HEK293 (cell line): Measurements from ENCODE around the gene SH3D19.

Experiments used
- BCL11A ChIP-seq: fragments of 450-650 bp; formaldehyde crosslinking; IDR thresholded peaks from 2 replicates; pipeline ENCODE4 v1.5.1; 2016; ENCODE audit warnings: low read depth, missing biosample characterization, missing genetic modification characterization
- ZNF354C ChIP-seq: fragments of 450-650 bp; formaldehyde crosslinking; IDR thresholded peaks from 2 replicates; pipeline ENCODE4 v1.5.1; 2016; ENCODE audit warnings: missing biosample characterization, missing genetic modification characterization, low read depth, borderline replicate concordance
- TF ChIP-seq, protein P1 (sequence below): fragments of 450-650 bp; formaldehyde crosslinking; IDR thresholded peaks from 2 replicates; pipeline ENCODE4 v1.5.1; 2016; ENCODE audit warnings: missing biosample characterization, missing genetic modification characterization
- TF ChIP-seq, protein P2 (sequence below): fragments of 450-650 bp; formaldehyde crosslinking; IDR thresholded peaks from 2 replicates; pipeline ENCODE4 v1.5.1; 2016; ENCODE audit warnings: missing biosample characterization, missing genetic modification characterization

DNA sequence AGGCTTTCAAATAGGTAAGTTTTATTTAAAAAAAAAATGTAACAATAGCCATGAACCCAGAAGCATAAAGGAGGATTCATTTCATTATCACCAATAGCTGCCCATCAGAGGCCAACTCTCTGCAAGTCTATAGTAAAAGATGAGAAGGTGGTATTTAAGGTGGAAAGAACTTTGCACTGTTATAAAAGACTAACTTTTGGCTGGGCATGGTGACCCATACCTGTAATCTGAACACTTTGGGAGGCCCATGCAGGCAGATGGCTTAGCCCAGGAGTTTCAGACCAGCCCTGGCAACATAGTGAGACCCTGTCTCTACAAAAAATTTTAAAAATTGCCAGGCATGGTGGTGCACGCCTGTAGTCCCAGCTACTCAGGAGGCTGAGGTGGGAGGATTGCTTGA lies 182.6 kb downstream of the SH3D19 start:
- TF ChIP-seq ZNF354C (no peak), BCL11A (no peak)
- TF ChIP-seq, protein P1, sequence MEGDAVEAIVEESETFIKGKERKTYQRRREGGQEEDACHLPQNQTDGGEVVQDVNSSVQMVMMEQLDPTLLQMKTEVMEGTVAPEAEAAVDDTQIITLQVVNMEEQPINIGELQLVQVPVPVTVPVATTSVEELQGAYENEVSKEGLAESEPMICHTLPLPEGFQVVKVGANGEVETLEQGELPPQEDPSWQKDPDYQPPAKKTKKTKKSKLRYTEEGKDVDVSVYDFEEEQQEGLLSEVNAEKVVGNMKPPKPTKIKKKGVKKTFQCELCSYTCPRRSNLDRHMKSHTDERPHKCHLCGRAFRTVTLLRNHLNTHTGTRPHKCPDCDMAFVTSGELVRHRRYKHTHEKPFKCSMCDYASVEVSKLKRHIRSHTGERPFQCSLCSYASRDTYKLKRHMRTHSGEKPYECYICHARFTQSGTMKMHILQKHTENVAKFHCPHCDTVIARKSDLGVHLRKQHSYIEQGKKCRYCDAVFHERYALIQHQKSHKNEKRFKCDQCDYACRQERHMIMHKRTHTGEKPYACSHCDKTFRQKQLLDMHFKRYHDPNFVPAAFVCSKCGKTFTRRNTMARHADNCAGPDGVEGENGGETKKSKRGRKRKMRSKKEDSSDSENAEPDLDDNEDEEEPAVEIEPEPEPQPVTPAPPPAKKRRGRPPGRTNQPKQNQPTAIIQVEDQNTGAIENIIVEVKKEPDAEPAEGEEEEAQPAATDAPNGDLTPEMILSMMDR (tag by site-specific recombination) = no peak
- TF ChIP-seq, protein P2, sequence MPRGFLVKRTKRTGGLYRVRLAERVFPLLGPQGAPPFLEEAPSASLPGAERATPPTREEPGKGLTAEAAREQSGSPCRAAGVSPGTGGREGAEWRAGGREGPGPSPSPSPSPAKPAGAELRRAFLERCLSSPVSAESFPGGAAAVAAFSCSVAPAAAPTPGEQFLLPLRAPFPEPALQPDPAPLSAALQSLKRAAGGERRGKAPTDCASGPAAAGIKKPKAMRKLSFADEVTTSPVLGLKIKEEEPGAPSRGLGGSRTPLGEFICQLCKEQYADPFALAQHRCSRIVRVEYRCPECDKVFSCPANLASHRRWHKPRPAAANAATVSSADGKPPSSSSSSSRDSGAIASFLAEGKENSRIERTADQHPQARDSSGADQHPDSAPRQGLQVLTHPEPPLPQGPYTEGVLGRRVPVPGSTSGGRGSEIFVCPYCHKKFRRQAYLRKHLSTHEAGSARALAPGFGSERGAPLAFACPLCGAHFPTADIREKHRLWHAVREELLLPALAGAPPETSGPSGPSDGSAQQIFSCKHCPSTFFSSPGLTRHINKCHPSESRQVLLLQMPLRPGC = no peak
